GM12892 (cell line): ENCODE data around the gene CCL4.
"Not testable (repeated sequence)": the region's sequence is repeated elsewhere in the genome, so short reads cannot be mapped to it uniquely, and the experiment has no call there.

Experiments used
- DNase-seq: peaks from one replicate; pipeline ENCODE4 v3.0.0; 2011; ENCODE audit not compliant: insufficient read length
- FAIRE-seq: peaks from 2 replicates; lab custom pipeline; 2011; peaks lifted over from hg19 to GRCh38; lab: Jason Lieb, UNC
- POLR2A ChIP-seq: IDR thresholded peaks from 2 replicates; pipeline ENCODE4 v1.6.1; 2011; ENCODE audit warnings: low read depth, low read length, control low read depth
- POLR2AphosphoS5 ChIP-seq: IDR thresholded peaks from 2 replicates; pipeline ENCODE4 v1.6.1; 2011; ENCODE audit warnings: low read depth, low read length, control low read depth
- TAF1 ChIP-seq: IDR thresholded peaks from 2 replicates; pipeline ENCODE4 v1.6.1; 2011; ENCODE audit warnings: low read depth, mild to moderate bottlenecking, control low read depth, low read length, borderline replicate concordance

CCL4 gene

GRCh38 chr17:36089888-36090836, 13.5 kb upstream of the CCL4 start, which contains the start of gene CCL3:
CCL3 (minus strand) TSS chr17:36090143; CDS start chr17:36090058, 85 bp downstream.
- DNase-seq (peak; percentile 32), FAIRE-seq (no peak)
- peak; percentile 98 for TF ChIP-seq POLR2A
- peak; percentile 98 for TF ChIP-seq POLR2AphosphoS5
- TF ChIP-seq TAF1: 0 out of 2 replicates have a peak, but pooled peaks have one; percentile 49

DNA sequence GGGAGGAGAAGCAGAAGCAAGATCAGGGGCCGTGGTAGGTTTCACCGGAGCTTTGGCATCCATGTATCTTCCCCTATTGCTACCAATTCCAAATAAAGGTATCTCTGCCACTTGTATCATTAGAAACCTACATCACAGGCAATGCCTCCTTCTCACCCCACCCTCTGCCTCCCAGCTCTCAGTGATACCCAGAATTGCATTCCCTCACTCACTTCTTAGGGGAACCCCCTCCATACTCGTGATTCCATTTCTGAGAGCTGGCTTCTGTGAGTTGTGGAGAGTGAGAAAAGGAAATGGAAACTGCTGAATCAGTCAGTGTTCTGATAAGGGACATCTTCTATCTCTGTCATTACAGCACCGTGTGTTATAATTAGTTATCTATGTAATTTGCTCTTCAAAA, 11.4 kb upstream of the CCL4 start:
- DNase-seq: no peak
- FAIRE-seq: no peak
- TF ChIP-seq POLR2AphosphoS5: no peak
- TF ChIP-seq POLR2A: no peak
- no peak for TF ChIP-seq TAF1

GRCh38 chr17:36092715-36093114, 10.9 kb upstream of the CCL4 start:
- DNase-seq, FAIRE-seq: not testable (repeated sequence)

DNA sequence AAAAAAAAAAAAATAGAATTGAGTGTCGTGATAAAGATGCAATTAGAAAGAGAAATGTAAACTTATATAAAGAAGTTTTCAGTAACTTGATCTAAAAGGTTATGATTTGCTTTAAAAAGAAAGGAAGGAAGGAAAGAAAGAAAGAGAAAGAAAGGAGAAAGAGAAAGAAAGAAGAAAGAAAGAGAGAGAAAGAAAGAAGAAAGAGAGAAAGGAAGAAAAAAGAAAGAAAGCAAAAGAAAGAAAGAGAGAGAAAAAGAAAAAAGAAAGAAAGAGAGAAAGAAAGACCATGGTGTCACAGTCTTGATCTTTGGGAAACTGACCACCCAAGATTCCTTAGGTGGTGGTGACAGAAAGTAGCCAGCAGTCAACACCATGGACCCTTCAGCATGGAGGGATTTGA, 9.4 kb upstream of the CCL4 start:
- DNase-seq (no peak), FAIRE-seq (no peak)
- no peak for TF ChIP-seq TAF1
- no peak for TF ChIP-seq POLR2AphosphoS5
- TF ChIP-seq POLR2A: no peak

- TF ChIP-seq POLR2AphosphoS5 (no peak), TAF1 (no peak), POLR2A (no peak)
- DNase-seq: no peak
- FAIRE-seq: no peak
These were observed 8.9 kb upstream of the CCL4 start for GRCh38 chr17:36094746-36095145.

GRCh38 chr17:36095992-36096391, 7.6 kb upstream of the CCL4 start:
- TF ChIP-seq TAF1 (no peak), POLR2AphosphoS5 (no peak), POLR2A (no peak)
- DNase-seq: no peak
- FAIRE-seq: no peak

GRCh38 chr17:36099004-36099403, 4.6 kb upstream of the CCL4 start:
- FAIRE-seq: not testable (repeated sequence)

DNA sequence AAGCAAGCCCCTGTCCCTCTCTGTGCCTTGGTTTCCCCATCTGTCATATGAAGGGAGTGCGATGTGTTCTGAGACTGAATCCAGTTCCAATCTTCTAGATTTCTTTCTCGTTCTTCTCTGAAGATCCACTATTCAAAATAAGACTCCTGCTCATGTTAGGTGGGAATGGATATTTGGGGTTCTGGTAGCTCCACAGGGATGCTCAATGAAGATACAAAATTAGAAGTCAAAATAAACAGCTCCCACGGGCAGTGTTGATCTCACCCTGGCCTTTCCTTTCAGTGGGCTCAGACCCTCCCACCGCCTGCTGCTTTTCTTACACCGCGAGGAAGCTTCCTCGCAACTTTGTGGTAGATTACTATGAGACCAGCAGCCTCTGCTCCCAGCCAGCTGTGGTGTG, 619 bp downstream of the CCL4 start:
- FAIRE-seq, DNase-seq: not testable (repeated sequence)

More at GRCh38 chr17:36099004-36099403, 4.6 kb upstream of the CCL4 start:
- not testable (repeated sequence) for DNase-seq

DNA sequence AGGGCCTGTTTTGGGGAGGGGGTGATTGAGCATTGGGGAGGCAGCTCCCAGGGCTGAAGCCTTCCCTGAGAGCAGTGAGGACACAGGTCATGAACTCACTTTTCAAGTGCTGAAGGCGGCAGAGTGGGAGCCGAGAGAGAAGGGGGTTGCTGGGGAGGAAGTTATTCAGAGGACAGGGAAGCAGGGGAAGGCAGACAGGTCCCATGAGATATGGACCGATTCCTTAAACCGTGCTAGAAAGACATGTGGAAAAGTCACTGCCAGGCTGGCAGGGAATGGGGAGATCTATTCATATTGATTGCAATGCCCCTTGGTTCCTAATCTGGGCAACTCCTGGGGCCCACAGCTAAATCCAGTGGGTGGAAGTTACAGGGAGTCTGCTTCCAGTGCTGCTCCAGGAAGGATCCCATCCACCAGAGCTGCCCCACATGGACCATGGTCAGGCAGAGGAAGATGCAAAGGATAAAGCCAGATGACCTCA, 1.1 kb downstream of the CCL4 start:
- DNase-seq (no peak), FAIRE-seq (no peak)
- TF ChIP-seq POLR2A: no peak
- no peak for TF ChIP-seq TAF1
- no peak for TF ChIP-seq POLR2AphosphoS5

DNA sequence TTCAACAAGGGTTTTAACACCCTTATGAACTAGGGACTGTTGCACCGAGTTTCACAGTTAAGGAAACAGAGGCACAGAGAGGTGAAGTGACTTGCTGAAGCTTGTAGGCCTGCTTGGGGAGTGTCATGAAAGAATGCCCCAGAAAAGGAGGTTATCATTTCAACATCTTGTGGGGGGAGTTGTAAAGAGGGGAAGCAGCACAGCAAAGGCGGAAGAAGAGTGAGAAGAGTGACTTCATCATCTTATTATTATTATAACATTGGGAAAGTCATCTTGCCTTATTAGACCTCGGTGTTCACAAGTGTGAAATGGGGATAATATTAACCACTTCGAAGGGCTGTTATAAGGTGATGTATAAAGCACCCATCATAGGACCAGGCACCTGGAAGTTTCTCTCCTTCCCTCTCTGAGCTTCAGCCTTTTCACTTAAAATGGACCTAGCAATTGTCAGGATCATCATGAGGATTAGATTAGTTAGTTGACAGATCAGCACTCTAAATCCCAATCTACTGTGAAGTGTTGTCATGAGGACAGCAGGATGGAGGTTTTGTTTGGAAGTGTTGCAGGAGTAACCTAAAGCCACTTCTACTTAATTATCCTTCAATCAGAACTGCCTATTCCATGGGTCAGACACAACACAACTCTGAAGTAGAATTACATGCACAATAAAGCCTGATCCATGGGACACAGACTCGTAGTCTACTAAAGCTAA, 2.3 kb downstream of the CCL4 start:
- DNase-seq: no peak
- TF ChIP-seq POLR2AphosphoS5 (no peak), POLR2A (no peak), TAF1 (no peak)
- FAIRE-seq: no peak

DNA sequence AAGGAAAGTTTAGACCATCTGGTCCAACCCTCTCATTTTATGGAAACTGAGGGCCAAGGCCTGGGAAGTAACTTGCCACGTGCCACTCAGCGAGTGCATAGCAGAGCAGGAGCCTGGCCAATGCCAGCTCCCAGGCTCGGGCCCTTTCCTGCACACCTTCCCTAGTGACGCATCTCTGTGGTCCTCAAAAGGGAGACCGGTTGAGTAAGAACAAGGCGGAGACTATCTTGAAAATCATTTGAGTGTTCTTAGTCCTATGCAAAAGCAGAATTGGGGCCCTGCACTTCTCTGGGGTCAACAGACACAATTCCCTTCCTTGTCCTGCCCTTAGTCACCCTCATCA, 2.8 kb downstream of the CCL4 start:
- TF ChIP-seq TAF1 (no peak), POLR2AphosphoS5 (no peak), POLR2A (no peak)
- FAIRE-seq (no peak), DNase-seq (no peak)

GRCh38 chr17:36107660-36108059, 4.0 kb downstream of the CCL4 start:
- FAIRE-seq (no peak), DNase-seq (no peak)
- no peak for TF ChIP-seq TAF1
- TF ChIP-seq POLR2AphosphoS5: no peak
- TF ChIP-seq POLR2A: no peak

DNA sequence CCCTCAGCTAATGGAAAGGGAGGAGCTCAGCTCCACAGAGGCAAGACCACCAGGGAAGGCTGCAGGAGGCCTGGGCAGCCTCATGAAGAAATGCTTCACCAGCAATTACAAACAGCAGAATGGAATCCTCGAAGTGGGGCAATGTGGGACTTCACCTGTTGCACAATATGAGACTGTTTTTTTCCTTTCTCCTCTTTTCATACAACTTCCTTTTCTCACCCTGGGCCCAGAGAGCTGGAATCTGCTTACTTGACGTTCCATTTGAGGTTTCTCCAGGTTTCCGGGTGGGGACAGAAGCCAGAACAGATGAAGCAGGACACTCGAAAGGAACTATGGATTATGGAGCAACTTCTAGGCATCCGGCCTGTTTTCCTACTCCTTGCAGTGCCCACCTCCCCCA, 4.6 kb downstream of the CCL4 start:
- DNase-seq, FAIRE-seq: not testable (repeated sequence)
